Left renal pelvis (tissue), 4 donors: ENCODE data around the gene PNCK. TPM values are rescaled to one million over a fixed set of nuclear protein-coding genes. Genes with fewer than 3 reads are reported as not detected.
"Not testable (repeated sequence)": the region's sequence is repeated elsewhere in the genome, so short reads cannot be mapped to it uniquely, and the experiment has no call there.

Experiments used
- DNase-seq, 4 donors: peaks; one replicate each; pipeline ENCODE4 v3.0.0-alpha.2; 2013; ENCODE audit warnings: low read depth in 4 of 4, low spot score in 3 of 4
- polyA plus RNA-seq, 4 donors: library from polyadenylated mRNA; unstranded; fragments of 120-200 nt; gene quantifications; one replicate each; pipeline ENCODE4 v1.2.1, GENCODE V29; 2013; ENCODE audit not compliant: insufficient read length in 4 of 4

PNCK gene
- 10 to 100 TPM in 1 of 4 donors, 1 to 10 TPM in 3; 1.7 to 10.1 (median 7.8) TPM for polyA plus RNA-seq

GRCh38 chrX:153673428-153674218, at the start of gene PNCK:
PNCK (minus strand) TSS chrX:153673813; CDS start chrX:153673076, 737 bp downstream.
- no peak for DNase-seq

DNA sequence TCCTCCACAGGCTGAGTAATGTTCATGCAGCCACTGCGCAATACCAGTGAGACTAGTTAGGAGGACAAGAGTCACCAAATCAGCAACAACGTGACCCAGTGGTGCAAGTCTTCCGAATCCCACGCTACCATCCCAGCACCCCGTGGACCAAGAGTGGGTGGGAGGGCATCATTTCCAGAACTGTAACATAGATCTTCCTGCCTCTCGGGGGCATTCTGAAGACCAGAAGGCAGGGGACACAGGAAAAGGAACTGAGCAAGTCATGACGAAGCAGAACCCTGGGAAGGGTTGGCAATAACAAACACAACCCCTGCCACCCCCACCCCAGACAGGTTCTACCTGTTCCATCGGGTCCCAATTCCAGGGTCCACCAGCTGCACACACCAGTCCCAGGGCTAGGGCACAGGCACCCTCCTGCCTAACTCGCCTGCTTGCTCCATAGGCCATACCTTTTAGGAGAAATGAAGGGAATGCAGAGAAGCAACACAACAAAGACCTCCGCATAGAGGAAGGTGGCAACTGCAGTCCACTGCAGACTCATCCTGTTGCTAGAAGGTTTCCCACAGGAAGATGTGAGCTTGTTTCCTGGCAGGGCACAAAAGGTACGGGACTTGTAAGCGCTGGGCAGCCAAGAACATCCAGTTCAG, 49.2 kb upstream of the PNCK start:
- DNase-seq: no peak

- no peak for DNase-seq
These were observed 46.1 kb upstream of the PNCK start for GRCh38 chrX:153719701-153720100.

- DNase-seq: no peak
These were observed 45.6 kb upstream of the PNCK start for GRCh38 chrX:153719238-153719637.

DNA sequence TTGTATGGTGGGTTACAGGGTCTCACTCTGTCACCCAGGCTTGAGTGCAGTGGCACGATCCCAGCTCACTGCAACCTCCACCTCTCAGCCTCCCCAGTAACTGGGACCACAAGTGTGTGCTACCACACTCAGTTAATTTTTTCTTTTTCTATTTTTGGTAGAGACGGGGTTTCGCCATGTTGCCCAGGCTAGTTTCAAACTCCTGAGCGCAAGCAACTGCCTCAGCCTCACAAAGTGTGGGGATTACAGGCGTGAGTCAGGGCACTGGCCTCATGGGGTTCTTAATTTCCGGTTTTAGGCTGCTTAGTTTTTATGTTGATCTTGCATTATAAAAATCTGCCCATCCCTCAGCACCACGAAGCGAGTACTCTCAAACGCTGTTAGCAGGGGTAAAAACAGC, 43.8 kb upstream of the PNCK start:
- no peak for DNase-seq

DNA sequence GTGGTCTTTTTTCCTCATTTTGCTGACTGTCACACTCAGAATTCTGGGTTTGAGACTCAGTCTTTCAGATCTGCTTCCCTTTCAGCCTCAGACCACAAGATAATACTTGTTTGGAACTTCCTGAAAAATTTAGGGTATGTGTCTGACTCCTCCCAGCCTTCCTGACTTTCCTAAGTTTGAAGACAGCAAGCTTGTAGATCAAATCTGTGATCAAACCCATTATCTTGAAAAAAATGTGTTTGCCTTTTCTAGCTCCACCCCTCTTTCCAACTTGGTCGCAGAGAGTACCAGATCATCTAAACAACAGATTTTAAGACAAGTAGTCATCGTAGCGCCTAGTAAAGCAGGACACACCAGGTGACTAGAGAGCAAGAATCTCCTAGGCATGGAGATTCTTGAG, 40.6 kb upstream of the PNCK start:
- DNase-seq: no peak

GRCh38 chrX:153709726-153710674, 36.4 kb upstream of the PNCK start:
- DNase-seq: no peak

DNA sequence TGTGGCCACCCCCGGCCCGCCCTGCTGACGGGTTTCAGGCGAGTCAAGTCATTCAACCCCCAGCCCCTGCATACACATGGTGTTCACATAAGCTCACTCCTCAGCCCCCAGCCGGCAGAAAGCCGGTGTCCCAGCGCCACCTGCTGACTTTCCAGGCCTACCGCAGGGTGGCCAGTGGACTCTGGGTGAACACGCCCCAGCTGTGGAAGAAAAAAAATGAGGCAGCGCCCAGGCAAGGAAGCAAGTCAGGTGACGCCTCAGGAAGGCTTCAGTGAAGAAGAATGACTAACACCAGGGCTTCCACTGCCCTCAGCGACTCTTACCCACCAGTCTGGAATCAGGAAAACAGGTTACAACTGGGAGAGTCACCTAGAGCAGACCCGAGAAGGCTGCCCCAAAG, 34.8 kb upstream of the PNCK start:
- peak in 1 of 4 donors; percentile 50 for DNase-seq

- DNase-seq: no peak
These were observed 33.8 kb upstream of the PNCK start for GRCh38 chrX:153707406-153707805.

GRCh38 chrX:153706799-153707198, 33.2 kb upstream of the PNCK start:
- DNase-seq: no peak

GRCh38 chrX:153705403-153706060, 31.9 kb upstream of the PNCK start:
- DNase-seq: not testable (repeated sequence)

GRCh38 chrX:153704631-153705402, 31.2 kb upstream of the PNCK start:
- not testable (repeated sequence) for DNase-seq

GRCh38 chrX:153704021-153704526, 30.5 kb upstream of the PNCK start:
- DNase-seq: no peak

DNA sequence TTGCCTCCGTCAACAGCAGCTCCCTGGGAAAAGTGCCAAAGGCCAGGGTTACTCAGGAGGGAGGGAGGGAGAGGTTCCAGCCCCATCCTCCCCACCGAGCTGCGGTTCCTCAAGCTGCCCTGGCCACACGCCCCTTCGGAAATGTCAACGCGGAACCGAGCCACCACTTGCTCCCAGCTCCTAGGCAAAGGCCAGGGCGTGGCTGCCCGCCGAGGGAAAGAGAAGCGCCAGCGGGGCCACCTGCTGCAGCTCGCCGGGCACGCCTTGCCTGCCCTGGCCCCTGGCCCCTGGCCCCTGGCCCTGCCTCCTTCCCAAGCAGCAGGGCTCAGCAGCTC, 29.4 kb upstream of the PNCK start:
- DNase-seq: no peak

GRCh38 chrX:153702336-153703035, 28.9 kb upstream of the PNCK start:
- DNase-seq: no peak

- no peak for DNase-seq
These were observed 28.1 kb upstream of the PNCK start for GRCh38 chrX:153701706-153702105.

DNA sequence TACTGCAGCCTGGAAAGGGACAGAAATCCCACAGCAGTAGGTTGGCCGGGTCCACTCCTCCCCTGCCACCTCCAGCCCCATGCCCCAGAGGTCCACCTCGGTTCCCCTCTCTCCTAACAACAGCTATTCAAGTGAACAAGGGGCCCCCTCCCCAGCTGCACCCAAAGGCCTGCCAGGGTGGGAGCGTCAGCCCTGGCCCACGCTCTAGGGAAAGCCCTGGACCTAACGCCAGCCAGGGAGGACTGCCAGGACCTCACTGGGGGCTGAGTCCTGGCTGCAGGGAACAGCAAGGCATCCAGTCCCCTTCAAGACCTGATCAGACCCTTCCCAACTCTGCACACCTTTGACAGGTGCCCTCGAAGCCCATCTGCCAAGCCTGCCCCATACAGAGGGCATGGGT, 27.4 kb upstream of the PNCK start:
- DNase-seq: no peak

GRCh38 chrX:153700376-153700945, 26.8 kb upstream of the PNCK start:
- no peak for DNase-seq
